ENCODE data around the gene EMC8.
"Not testable (repeated sequence)": the region's sequence is repeated elsewhere in the genome, so short reads cannot be mapped to it uniquely, and the experiment has no call there.

EMC8 gene

DNA sequence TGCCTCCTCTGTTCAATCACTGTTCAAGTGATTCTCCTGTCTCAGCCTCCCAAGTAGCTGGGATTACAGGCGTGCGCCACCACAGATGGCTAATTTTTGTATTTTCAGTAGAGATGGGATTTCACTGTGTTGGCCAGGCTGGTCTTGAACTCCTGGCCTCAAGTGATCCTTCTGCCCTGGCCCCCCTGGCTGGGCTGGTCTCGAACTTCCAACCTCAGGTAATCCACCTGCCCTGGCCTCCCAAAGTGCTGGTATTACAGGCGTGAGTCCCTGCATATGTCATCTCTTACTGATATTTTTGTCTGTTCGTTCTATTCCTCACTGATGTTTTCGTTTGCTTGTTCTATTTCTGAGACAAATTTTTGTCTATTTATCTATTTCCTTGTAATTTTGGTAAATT, 17.9 kb upstream of the EMC8 start:
- in situ Hi-C loops (cut with MboI; ENCODE audit: low sequenced_read_pairs), result loop anchor here (10.0 kb wide), 1 partner anchor 198 kb away; no protein-coding TSS in a partner anchor

DNA sequence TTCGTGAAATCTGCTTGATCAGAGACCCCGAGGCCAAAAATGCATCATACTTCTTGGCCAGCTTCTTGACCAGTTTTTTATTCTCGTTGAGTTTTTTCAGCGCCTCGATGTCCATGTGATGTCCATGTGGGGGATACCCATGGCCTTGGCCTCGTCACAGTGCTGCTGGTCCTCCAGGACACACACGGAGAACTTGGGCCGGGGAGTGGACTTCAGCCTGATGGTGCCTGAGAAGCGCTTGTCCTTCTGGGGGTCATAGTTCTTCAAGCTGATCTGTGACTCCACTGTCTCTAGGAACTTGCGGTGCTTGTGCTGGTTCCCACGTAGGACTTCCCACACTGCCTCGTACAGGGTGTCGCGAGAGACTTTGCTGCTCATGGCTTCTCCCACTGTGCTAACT, 16.8 kb upstream of the EMC8 start:
- in situ Hi-C loops (cut with MboI; ENCODE audit: low sequenced_read_pairs), result loop anchor here (10.0 kb wide), 1 partner anchor 199 kb away; no protein-coding TSS in a partner anchor

DNA sequence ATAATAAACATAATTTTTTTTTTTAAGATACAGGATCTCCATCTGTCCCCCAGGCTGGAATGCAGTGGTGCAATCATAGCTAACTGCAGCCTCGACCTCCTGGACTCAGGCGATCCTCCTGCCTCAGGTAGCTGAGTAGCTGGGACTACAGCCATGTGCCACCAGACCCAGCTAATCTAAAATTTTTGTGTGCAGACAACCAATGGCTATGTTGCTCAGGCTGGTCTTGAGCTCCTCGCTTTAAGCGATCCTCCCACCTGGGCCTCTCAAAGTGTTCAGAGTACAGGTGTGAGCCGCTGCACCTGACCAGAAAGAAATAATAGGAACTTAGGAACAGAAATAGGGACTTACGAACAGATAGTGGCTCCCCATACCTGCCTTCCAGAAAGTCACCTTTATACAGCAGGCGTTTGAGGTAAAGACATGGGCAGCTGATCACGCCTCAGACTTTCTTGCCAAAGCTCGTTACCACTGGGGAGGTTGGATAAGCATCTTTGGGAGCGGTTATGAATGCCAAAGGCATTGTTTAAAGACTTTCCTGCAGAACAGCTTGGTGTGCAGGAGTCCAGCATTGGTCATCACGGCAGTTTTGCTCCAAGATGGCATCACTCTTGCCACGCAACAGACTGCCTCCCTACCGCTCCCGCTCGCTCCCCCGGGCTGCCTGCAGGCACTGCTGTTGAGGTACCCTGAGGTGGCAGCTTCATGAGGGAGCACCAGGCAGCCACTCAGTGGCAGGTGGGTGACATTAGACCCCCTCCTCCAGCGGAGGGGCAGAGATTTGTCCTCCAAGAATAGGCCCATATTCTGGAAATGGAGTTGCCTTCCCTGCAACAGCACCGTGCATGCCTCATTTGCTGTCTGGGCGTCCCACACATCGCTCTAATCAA, 13.7 kb upstream of the EMC8 start:
- in situ Hi-C loops (cut with MboI; ENCODE audit: low sequenced_read_pairs), result loop anchor here (10.0 kb wide), 1 partner anchor 202 kb away; no protein-coding TSS in a partner anchor

GRCh38 chr16:85812031-85812807, 12.9 kb upstream of the EMC8 start:
- in situ Hi-C loops (cut with MboI; ENCODE audit: low sequenced_read_pairs), result loop anchor here (10.0 kb wide), 1 partner anchor 203 kb away; no protein-coding TSS in a partner anchor

GRCh38 chr16:85810742-85811115, 11.4 kb upstream of the EMC8 start:
- in situ Hi-C loops (cut with MboI; ENCODE audit: low sequenced_read_pairs), result loop anchor here (10.0 kb wide), 1 partner anchor 204 kb away; no protein-coding TSS in a partner anchor

DNA sequence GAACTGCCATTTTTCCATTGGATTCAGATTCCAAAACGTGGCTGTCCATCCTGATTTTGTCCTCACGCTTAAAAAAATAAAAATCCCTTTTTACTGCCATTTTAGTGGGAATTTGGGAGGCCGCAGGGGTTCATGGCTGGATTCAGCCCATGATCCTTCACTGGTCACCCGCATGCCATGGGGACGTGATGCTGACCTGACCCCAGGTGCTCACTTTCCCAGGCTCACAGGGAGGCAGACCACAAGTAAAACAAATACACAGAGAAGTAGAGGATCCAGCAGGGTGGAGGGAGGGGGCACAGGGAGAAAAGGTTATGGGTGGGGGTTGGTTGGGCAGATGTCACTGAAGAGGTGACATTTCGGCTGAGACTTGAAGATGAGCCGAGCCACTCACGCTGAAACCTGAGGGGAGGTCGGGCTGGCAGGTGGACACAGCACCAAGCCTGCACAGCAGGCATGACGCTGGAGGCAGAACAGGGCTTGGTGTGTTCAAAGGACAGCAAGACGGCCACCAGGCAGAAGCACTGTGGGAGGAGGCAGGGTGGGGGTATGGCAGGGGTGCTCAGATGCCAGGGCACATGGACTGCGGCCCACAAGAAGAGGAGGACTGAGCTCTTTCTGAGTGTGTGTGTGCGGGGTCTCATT, 10.9 kb upstream of the EMC8 start:
- in situ Hi-C loops (cut with MboI; ENCODE audit: low sequenced_read_pairs), result loop anchor here (10.0 kb wide), 1 partner anchor 205 kb away; no protein-coding TSS in a partner anchor

DNA sequence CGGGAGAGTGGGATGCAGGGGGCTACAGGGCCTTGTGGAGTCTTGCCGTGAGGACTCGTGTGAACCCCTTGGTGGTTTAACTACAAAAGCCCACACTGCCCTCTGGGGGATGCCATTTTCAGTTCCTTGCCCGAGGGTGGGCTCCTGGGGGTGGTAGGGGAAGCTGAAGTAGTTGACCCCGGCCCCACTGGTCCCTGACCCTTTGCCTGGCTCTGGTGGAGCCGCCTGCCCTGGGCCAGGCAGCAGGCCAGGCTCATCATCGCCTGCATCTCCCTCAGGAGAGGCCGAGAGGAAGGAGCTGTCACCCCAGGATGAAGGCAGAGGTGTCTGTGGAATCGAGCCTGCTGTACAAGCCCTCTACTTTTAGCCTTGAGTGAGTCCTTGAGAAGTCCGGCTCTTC, 10.3 kb upstream of the EMC8 start:
- in situ Hi-C loops (cut with MboI; ENCODE audit: low sequenced_read_pairs), result loop anchor here (10.0 kb wide), 1 partner anchor 205 kb away; no protein-coding TSS in a partner anchor

GRCh38 chr16:85808926-85809325, 9.6 kb upstream of the EMC8 start:
- in situ Hi-C loops (cut with MboI; ENCODE audit: low sequenced_read_pairs), result no loop called here

DNA sequence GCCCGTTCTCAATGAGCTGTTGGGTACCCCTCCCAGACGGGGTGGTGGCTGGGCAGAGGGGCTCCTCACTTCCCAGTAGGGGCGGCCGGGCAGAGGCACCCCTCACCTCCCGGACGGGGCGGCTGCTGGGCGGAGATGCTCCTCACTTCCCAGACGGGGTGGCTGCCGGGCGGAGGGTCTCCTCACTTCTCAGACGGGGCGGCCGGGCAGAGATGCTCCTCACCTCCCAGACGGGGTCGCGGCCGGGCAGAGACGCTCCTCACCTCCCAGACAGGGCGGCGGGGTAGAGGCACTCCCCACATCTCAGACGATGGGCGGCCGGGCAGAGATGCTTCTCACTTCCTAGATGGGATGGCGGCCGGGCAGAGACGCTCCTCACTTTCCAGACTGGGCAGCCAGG, 8.8 kb upstream of the EMC8 start:
- in situ Hi-C loops (cut with MboI; ENCODE audit: low sequenced_read_pairs), result not testable (repeated sequence)

- in situ Hi-C loops (cut with MboI; ENCODE audit: low sequenced_read_pairs), result not testable (repeated sequence)
Measured at GRCh38 chr16:85807340-85807739, 8.0 kb upstream of the EMC8 start.

- in situ Hi-C loops (cut with MboI; ENCODE audit: low sequenced_read_pairs), result no loop called here
Measured at GRCh38 chr16:85806539-85806938, 7.2 kb upstream of the EMC8 start.

GRCh38 chr16:85805442-85806045, 6.2 kb upstream of the EMC8 start:
- in situ Hi-C loops (cut with MboI; ENCODE audit: low sequenced_read_pairs), result no loop called here

- in situ Hi-C loops (cut with MboI; ENCODE audit: low sequenced_read_pairs), result no loop called here
Measured at GRCh38 chr16:85803570-85803969, 4.2 kb upstream of the EMC8 start.

- in situ Hi-C loops (cut with MboI; ENCODE audit: low sequenced_read_pairs), result no loop called here
Measured at GRCh38 chr16:85800321-85800669, 951 bp upstream of the EMC8 start.

DNA sequence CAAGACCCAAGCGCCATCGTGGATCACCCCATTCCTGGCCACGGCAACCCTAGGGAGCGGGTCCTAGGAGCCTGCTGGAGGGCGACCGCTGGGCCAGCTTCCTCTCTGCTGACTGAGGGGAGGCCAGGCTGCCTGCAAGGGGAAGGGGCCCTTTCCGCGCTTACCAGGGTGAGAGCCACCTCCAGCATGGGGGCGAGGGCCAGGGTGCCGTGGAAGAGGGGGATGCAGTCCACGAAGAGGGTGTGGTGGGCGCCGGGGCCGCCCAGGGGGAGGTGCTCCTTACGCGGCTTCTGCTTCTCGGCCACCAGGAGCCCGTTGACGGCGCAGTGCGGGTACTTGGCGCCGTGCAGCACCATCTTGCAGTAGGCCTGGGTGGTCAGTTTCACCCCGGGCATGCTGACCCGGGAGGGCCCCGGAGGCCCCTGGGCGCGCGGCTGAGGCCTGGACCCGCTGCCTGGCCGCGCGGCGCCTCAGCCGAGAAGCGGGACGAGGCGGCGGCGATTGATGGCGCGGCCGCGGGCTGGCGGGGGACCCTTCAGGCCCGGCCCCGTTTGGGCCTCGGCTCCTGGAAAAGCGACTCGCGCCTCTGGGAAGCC, 345 bp downstream of the EMC8 start:
- in situ Hi-C loops (cut with MboI; ENCODE audit: low sequenced_read_pairs), result no loop called here

DNA sequence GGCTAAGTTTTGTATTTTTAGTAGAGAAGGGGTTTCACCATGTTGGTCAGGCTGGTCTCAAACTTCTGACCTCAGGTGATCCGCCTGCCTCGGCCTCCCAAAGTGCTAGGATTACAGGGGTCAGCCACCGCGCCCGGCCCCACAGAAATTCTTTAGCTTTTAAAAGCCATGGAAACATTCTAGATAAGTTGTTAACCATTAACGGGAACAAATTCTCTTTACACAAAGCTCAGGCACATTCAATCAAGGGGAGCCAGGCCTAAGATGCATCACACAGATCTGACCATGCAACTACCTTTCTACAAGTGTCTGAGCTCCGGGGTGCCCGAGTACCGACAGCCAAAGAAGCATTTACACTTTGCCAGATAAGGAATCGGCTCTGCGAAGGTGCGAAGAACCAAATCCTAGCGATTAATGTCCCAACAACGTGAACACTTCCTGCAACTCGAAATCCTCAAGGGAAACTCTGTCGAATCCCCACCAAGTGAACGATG, 1.0 kb downstream of the EMC8 start:
- in situ Hi-C loops (cut with MboI; ENCODE audit: low sequenced_read_pairs), result no loop called here

- in situ Hi-C loops (cut with MboI; ENCODE audit: low sequenced_read_pairs), result no loop called here
Measured at GRCh38 chr16:85796599-85796998, 2.7 kb downstream of the EMC8 start.

GRCh38 chr16:85796152-85796551, 3.2 kb downstream of the EMC8 start:
- in situ Hi-C loops (cut with MboI; ENCODE audit: low sequenced_read_pairs), result no loop called here

DNA sequence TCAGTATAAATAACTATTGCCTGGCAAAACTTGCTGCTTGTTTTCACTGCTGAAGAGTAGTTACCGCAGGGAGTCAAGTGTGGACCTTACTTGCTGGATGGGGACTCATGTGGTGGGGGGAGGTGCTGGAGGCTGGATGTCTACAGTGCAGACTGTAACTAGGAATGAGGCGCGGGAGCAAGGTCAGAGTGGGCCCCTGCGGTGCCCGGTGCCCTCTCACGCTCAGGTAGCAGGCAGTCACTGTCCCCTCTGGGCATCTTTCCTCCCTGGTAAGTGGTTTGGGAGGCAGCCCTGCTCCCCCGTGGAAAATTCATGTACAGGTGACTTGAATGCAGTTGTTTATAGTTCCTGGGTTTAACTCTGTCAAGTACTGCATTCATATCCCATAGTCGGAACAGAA, 4.6 kb downstream of the EMC8 start:
- in situ Hi-C loops (cut with MboI; ENCODE audit: low sequenced_read_pairs), result no loop called here

DNA sequence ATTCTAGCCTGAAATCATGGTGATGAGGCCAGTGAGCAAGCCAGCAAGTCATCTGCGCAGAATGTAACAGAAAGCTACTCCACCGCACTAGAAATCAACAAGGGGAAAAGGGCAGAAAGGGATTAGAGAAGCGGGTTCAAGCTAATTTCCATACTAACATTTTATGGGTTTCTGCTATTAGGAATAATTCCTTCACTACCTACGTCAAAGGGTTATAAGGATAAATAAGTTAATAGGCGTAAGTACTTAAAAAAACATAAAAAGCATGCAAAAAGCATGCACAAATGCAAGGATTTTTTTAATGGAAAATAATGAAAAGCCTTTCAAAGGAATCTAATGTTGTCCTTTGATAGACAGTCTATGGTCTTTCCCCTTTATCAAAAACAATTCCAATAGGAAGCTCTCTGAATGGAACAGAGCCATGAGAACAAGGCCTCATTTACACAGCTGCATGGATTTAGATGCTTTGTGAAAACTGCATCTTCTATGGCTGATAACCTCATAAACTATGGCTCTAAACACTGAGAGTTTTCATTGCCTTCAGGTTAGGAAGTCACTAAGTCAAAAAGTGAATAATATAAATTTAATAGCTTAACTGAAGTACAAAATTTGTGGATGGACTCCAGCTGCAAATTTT, 5.6 kb downstream of the EMC8 start:
- in situ Hi-C loops (cut with MboI; ENCODE audit: low sequenced_read_pairs), result no loop called here
